HG03432 (cell line): ENCODE measurements around the gene PHF12.
"Not testable (repeated sequence)": the region's sequence is repeated elsewhere in the genome, so short reads cannot be mapped to it uniquely, and the experiment has no call there.

ENCODE experiments used
- ATAC-seq: cut with Tn5 transposase; IDR thresholded peaks from one replicate; pipeline ENCODE4 v1.9.1; 2021; ENCODE audit warnings: mild to moderate bottlenecking, moderate library complexity; ENCODE audit not compliant: unreplicated experiment

Gene PHF12

GRCh38 chr17:28937044-28937729 lies 14.1 kb downstream of the PHF12 start:
- ATAC-seq: no peak

GRCh38 chr17:28935744-28936460 lies 15.4 kb downstream of the PHF12 start:
- ATAC-seq: no peak

- not testable (repeated sequence) for ATAC-seq
Observed at GRCh38 chr17:28934508-28934907, 16.8 kb downstream of the PHF12 start.

- no peak for ATAC-seq
Observed at GRCh38 chr17:28929787-28930186, 21.5 kb downstream of the PHF12 start.

GRCh38 chr17:28928061-28928460 lies 23.3 kb downstream of the PHF12 start:
- ATAC-seq: no peak

- ATAC-seq: no peak
Observed at GRCh38 chr17:28926786-28927185, 24.5 kb downstream of the PHF12 start.

- ATAC-seq: no peak
Observed at GRCh38 chr17:28926366-28926765, 25.0 kb downstream of the PHF12 start.

- no peak for ATAC-seq
Observed at GRCh38 chr17:28925912-28926365, 25.4 kb downstream of the PHF12 start.

- ATAC-seq: no peak
Observed at GRCh38 chr17:28920201-28920600, 31.1 kb downstream of the PHF12 start.

- no peak for ATAC-seq
Observed at GRCh38 chr17:28918295-28918694, 33.0 kb downstream of the PHF12 start.

GRCh38 chr17:28917465-28917864 lies 33.9 kb downstream of the PHF12 start:
- no peak for ATAC-seq

- no peak for ATAC-seq
Observed at GRCh38 chr17:28917029-28917428, 34.3 kb downstream of the PHF12 start.

- no peak for ATAC-seq
Observed at GRCh38 chr17:28916302-28916934, 34.9 kb downstream of the PHF12 start.

GRCh38 chr17:28912938-28913333 lies 38.4 kb downstream of the PHF12 start:
- ATAC-seq: no peak

- no peak for ATAC-seq
Observed at GRCh38 chr17:28912281-28912937, 38.9 kb downstream of the PHF12 start.

GRCh38 chr17:28911411-28912045 lies 39.8 kb downstream of the PHF12 start:
- no peak for ATAC-seq

- no peak for ATAC-seq
Observed at GRCh38 chr17:28910534-28910933, 40.8 kb downstream of the PHF12 start.

- no peak for ATAC-seq
Observed at GRCh38 chr17:28908640-28909167, 42.6 kb downstream of the PHF12 start.

- ATAC-seq: no peak
Observed at GRCh38 chr17:28907709-28908475, 43.4 kb downstream of the PHF12 start.
